SK-N-SH treated with all-trans-retinoic acid at 6 μM for 48 hours (cell line): ENCODE data around the gene ATP2A2.

ENCODE experiments used
- BACH2 ChIP-seq: fragments of 250-450 bp; sonication (Bioruptor Pico); IDR thresholded peaks from 2 replicates; pipeline ENCODE4 v1.9.0; 2021; ENCODE audit warnings: mild to moderate bottlenecking, borderline replicate concordance
- GLIS3 ChIP-seq: fragments of 250-450 bp; sonication (Bioruptor Pico); IDR thresholded peaks from 2 replicates; pipeline ENCODE4 v1.5.0; 2020; ENCODE audit warnings: mild to moderate bottlenecking, moderate library complexity
- ISL1 ChIP-seq: fragments of 250-450 bp; sonication (Bioruptor Pico); IDR thresholded peaks from 2 replicates; pipeline ENCODE4 v2.1.2; 2022; ENCODE audit warnings: mild to moderate bottlenecking, moderate library complexity
- SNAI2 ChIP-seq: fragments of 250-450 bp; sonication (Bioruptor Pico); IDR thresholded peaks from 2 replicates; pipeline ENCODE4 v1.5.0; 2020; ENCODE audit warnings: mild to moderate bottlenecking, moderate library complexity
- TOX ChIP-seq: fragments of 250-450 bp; sonication (Bioruptor Pico); IDR thresholded peaks from 2 replicates; pipeline ENCODE4 v1.8.0; 2021; ENCODE audit warnings: mild to moderate bottlenecking, moderate library complexity, borderline replicate concordance
- ZC3H10 ChIP-seq: fragments of 250-450 bp; sonication (Bioruptor Pico); IDR thresholded peaks from 2 replicates; pipeline ENCODE4 v1.5.1; 2021; ENCODE audit warnings: mild to moderate bottlenecking, moderate library complexity
- ZFP3 ChIP-seq: fragments of 250-450 bp; sonication (Bioruptor Pico); IDR thresholded peaks from 2 replicates; pipeline ENCODE4 v1.5.0; 2020; ENCODE audit warnings: mild to moderate bottlenecking, moderate library complexity
- ZFP30 ChIP-seq: fragments of 450-650 bp; formaldehyde crosslinking; IDR thresholded peaks from 2 replicates; pipeline ENCODE4 v1.5.0; 2022; ENCODE audit warnings: mild to moderate bottlenecking, moderate library complexity
- ZNF70 ChIP-seq: fragments of 450-650 bp; formaldehyde crosslinking; IDR thresholded peaks from 2 replicates; pipeline ENCODE4 v1.5.0; 2020; ENCODE audit warnings: mild to moderate bottlenecking, moderate library complexity

DNA sequence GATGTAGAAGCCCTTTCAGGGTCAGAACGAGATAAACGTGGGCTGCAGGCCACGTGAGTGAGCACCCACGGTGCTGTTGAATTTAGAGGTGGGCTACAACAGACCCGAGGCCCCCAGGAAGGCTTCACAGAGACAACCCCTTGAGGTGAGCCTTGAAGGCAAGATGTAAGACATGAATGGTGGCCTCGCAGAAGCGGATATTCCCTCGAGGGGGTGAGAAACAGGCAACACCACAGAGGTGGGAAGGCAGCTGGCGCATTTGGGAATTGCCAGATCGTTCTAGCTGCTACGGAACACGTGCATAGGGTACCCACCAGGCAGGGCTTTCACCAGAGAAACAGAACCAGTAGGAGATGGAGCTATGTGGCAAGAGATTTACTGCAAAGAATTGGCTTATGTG, 22.6 kb upstream of the ATP2A2 start:
- TF ChIP-seq ZC3H10 (CRISPR knock-in tag) (no peak), ISL1 (CRISPR knock-in tag) (no peak), SNAI2 (CRISPR knock-in tag) (no peak), ZFP30 (CRISPR knock-in tag) (no peak), TOX (CRISPR knock-in tag) (no peak), ZFP3 (CRISPR knock-in tag) (no peak), BACH2 (CRISPR knock-in tag) (no peak), ZNF70 (CRISPR knock-in tag) (no peak), GLIS3 (CRISPR knock-in tag) (no peak)
